Superior temporal gyrus (tissue), 1 donor: ENCODE results near the gene ATR.

Source experiments
- DNase-seq: peaks from one replicate; pipeline ENCODE4 v3.0.0-alpha.2; 2016; ENCODE audit errors: extremely low spot score

ATR gene

GRCh38 chr3:142523921-142524566, 54.5 kb downstream of the ATR start:
- DNase-seq, result no peak

GRCh38 chr3:142509079-142509478, 69.5 kb downstream of the ATR start:
- DNase-seq, result no peak

- no peak for DNase-seq
Measured at GRCh38 chr3:142507241-142507640, 71.3 kb downstream of the ATR start.

GRCh38 chr3:142502187-142502985, 76.1 kb downstream of the ATR start:
- DNase-seq, result no peak

GRCh38 chr3:142501004-142501926, 77.3 kb downstream of the ATR start:
- no peak for DNase-seq

GRCh38 chr3:142500211-142500610, 78.3 kb downstream of the ATR start:
- no peak for DNase-seq

- peak; percentile 72 for DNase-seq
Measured at GRCh38 chr3:142498397-142499180, 79.9 kb downstream of the ATR start.

- no peak for DNase-seq
Measured at GRCh38 chr3:142497729-142498128, 80.8 kb downstream of the ATR start.

- no peak for DNase-seq
Measured at GRCh38 chr3:142495103-142495502, 83.4 kb downstream of the ATR start.

- no peak for DNase-seq
Measured at GRCh38 chr3:142492184-142492583, 86.3 kb downstream of the ATR start.

- DNase-seq, result no peak
Measured at GRCh38 chr3:142489572-142490323, 88.8 kb downstream of the ATR start.

- DNase-seq, result no peak
Measured at GRCh38 chr3:142484912-142485435, 93.6 kb downstream of the ATR start.

- no peak for DNase-seq
Measured at GRCh38 chr3:142481196-142481595, 97.3 kb downstream of the ATR start.

GRCh38 chr3:142470826-142471225, 107.7 kb downstream of the ATR start:
- DNase-seq, result no peak

GRCh38 chr3:142468456-142468855, 110.1 kb downstream of the ATR start:
- DNase-seq, result no peak

GRCh38 chr3:142467768-142468167, 110.8 kb downstream of the ATR start:
- no peak for DNase-seq

GRCh38 chr3:142460689-142461088, 117.8 kb downstream of the ATR start:
- DNase-seq, result no peak

- no peak for DNase-seq
Measured at GRCh38 chr3:142459929-142460328, 118.6 kb downstream of the ATR start.

GRCh38 chr3:142459096-142459495, 119.4 kb downstream of the ATR start:
- DNase-seq, result no peak

GRCh38 chr3:142450881-142451280, 127.7 kb downstream of the ATR start:
- no peak for DNase-seq
